ENCODE results near the gene ZCCHC18.

ZCCHC18 gene

DNA sequence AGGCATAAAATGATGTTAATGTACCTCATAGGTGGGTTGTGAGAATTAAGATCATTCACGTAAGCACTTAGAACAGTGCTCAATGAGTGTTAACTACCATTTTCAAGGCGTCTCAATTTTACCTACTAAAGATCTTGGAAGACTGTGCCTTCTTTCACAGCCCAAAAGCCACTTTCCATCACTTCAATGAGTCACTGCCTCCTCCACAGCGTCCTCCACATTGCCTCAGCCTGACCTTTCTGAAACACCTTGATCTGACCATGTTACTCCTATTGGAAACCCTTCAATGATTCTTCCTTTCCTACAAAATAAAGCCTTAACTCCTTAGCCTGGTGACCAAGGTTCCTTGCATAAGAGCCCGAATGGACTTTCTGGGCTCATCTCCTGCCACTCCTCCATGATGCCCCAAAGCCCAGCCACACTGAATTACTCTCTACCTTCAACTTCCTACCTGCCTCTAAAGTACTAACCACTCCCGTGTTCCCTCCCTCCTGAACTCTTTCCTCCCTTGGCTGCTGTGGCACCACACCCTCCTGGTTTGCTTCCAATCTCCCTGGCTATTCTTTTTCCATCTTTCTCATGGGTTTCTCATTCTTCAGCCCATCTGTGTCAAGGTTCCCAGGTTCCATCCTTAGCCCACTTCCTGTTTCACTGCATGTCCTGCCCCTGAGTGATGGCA lies 22.4 kb downstream of the ZCCHC18 start:
- DNase-seq, result no peak

DNA sequence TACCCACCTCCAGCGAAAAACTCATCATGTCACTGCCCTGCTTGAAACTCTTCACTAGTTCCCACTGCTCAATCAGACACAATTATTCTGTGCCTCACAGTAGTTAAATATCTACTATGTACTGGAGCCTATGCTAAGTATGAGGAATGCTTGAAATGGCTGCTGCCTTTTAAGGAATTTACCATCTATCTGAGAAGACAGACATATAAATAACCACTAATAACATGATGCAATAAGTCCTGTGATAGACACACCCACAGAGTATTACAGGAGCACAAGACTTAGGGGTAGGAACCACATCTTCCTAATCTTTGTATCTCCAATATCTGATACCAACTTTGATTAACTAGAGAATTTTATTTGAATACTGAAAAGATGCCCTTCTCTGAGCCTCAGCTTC lies 23.4 kb downstream of the ZCCHC18 start:
- no peak for DNase-seq

DNA sequence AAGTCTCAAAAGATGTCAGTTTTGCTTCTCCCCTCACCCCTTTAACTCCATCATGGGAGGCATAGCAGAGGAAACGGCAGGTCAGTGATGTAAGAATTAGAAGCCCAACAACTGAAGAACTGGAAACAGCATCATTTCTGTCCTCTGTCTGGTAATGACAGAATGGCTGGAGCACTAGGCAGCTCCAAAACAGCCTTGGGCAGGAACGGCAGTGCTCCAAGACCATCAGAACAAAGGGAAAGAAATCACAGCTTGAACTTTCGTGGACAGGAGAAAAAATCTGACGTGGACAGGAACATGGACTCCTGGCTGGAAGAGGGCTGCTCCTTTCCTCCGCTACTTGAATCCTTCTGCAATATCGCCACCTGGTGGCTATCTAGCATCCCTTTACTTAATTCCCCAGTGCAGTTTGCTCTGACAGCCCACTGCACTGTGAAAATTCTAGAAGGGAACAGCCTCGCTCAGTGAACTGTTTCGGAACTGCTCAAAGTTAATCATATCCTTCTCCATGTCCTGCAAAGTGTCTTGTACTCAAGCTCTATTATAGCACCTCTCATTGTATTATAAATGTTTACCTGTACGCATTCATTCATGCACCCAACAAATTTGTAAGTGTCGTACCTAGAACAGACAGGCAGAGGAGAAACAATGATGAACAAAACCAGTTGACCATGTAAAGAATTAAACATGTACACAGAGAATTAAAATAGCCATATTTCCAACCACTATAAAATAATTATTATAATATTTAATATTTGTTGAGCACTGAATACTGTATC lies 24.1 kb downstream of the ZCCHC18 start:
- peak; percentile 77 for DNase-seq

DNA sequence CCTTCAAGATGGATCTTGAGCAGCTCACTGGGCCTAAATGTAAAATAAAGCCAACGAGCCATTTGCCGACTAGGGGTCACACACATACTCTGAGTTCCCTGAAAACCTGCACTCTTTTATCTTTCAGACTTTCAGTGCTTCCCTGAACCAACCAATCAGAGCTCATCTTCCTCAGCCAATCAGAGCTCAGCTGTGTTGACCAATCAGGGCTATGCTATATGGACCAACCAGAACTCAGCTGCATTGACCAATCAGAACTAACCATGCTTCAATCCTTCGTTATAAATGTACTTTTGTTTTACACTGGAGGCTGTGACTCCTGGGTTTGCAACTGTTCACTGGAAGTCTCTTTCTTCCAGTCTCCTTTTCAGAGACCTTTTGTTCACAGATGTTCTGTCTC lies 25.2 kb downstream of the ZCCHC18 start:
- DNase-seq, result peak; percentile 2

- no peak for DNase-seq
Measured at GRCh38 chrX:104141087-104141760, 28.9 kb downstream of the ZCCHC18 start.

DNA sequence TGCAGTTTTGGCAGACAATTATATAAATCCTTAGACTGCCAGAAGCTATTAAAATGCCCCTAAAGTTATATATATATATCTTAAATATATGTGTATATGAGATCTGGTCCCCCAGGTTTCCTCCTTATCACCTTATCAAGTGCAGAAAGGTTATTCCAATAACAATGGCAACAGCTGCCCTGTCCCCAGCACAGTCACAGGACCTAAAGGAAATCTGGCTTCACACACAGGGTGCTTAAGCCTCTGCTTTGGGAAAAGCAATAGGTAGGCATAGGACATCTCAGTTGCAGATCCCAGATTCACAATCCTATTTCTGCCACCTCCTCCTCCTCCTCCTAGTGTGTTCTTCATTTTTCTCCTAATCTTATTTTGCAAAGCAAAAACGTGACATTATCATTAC lies 38.7 kb downstream of the ZCCHC18 start:
- no peak for DNase-seq

GRCh38 chrX:104156630-104157529 lies 44.6 kb downstream of the ZCCHC18 start, which contains the start of gene SLC25A53:
SLC25A53 (minus strand) TSS chrX:104157009; CDS start chrX:104105257, 51,752 bp downstream.
- peak; percentile 86 for DNase-seq
